GM19463 (cell line): ENCODE measurements around the gene DAPK2.

Source experiments
- ATAC-seq: cut with Tn5 transposase; IDR thresholded peaks from one replicate; pipeline ENCODE4 v1.9.1; 2021; ENCODE audit warnings: mild to moderate bottlenecking, moderate library complexity; ENCODE audit not compliant: unreplicated experiment

The DAPK2 gene

DNA sequence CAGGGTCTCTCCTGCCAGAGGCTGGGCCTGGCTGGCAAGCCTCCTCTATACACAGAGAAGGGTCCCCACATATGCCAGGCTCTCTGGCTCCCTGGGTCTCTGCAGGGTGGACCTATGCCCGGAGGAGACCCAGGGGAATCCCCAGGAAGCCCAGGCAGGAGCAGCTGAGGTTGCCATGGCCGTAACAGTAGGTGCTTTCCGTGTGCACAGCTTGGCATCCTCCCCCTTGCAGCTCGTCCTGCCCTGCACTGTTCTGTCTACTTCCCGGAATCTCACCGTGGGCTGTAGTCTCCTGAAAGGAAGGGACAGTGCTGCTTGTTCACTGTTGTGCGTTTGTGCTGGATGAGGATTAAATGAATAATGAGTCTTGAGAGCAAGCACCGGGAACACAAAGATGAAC lies 47.8 kb downstream of the DAPK2 start:
- ATAC-seq, result no peak

- ATAC-seq, result no peak
Observed at GRCh38 chr15:63997715-63998442, 48.4 kb downstream of the DAPK2 start.

DNA sequence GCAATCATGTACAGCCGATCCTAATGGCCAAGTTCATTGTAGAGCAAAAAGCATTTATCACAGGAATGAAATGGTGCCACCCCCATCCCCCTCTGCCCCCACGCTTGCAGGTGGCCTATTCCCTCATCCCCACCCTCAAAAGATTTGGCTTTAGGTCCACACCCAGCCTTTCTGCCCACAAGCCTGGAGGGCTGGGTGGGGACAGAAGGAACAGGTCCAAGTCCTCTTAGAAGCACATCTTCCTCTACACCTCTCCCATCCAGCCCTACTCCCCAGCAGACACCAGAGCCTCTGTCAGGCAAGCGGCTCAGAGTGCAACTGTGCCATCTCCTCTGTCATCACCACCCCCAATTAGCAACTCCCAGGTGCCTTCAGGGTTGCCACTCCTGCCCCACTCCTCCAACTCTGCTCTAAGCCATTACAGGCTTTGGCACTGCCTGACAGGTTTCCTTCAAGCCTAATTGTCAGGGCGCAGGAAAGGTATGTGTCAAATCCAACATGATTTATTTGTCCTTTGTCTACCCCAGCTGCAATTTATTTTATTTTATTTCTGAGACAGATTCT lies 49.4 kb downstream of the DAPK2 start:
- ATAC-seq, result no peak

GRCh38 chr15:63995789-63996188 lies 50.5 kb downstream of the DAPK2 start:
- ATAC-seq, result no peak

- no peak for ATAC-seq
Observed at GRCh38 chr15:63994073-63994600, 52.1 kb downstream of the DAPK2 start.

- no peak for ATAC-seq
Observed at GRCh38 chr15:63992300-63992699, 54.0 kb downstream of the DAPK2 start.

DNA sequence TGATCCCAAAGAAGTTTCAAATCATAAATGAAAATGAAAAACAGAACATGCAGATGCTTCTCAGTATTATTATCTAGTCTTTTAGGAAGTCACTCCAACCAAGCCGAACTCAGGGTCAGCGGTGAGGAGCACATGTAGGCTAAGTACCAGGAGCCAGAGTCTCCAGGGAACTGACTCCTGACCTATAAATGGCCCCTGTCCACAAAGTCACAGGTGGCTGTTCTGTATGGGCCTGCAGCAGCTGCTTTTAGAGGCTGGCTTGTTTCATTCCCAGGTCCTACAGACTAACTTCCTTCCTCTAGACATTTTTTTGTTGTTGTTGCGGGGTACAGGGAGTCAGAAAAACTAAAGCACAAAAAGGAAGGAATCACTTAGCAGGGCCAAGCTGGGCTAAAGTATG lies 54.6 kb downstream of the DAPK2 start:
- ATAC-seq, result no peak

DNA sequence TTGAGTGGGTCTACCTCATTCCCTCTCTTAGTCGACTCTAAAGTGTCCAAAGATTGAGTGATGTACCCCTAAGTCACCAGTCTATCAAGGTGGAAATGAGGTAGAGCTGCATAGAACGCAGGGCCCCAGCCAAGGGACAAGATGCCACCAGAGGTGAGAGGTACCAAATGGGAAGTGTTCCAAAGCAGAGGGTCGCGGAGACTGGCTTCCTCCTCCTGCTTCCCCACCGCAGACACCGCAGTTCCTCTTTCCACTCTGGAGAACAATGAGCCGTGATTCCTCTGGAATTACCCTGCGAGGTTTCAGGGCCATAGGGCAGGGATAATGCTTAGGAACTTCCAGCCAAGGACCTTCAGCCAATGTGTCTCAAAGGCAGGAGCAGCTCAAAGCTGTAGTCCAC lies 55.8 kb downstream of the DAPK2 start:
- ATAC-seq, result no peak

DNA sequence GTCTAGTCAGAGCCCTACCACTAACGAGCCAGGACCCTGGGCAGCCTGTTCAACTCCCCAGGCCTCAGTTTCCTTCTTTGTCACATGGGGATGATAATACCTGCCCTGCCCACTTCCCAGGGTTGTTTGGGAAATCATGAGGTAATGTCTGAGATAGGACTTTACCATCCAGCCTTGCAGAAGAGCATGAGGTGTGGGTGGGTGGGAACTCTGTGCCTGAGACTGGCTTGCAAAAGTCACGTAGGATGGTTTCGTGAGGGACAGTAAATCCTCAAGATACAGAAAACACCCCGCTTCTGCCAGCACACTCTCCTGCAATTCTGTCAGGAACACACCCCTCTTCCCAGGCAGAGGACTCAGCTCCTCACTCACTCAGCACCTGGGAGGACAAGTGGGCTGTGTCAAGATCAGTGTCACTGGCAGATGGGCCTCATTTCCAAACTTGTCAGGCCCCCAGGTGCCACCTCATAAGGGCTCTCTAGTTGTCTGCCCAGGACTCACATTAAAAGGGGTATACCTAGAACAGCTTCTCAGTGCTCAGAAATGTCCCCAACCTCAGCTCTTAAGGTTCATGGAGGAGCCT lies 58.4 kb downstream of the DAPK2 start:
- ATAC-seq, result no peak

DNA sequence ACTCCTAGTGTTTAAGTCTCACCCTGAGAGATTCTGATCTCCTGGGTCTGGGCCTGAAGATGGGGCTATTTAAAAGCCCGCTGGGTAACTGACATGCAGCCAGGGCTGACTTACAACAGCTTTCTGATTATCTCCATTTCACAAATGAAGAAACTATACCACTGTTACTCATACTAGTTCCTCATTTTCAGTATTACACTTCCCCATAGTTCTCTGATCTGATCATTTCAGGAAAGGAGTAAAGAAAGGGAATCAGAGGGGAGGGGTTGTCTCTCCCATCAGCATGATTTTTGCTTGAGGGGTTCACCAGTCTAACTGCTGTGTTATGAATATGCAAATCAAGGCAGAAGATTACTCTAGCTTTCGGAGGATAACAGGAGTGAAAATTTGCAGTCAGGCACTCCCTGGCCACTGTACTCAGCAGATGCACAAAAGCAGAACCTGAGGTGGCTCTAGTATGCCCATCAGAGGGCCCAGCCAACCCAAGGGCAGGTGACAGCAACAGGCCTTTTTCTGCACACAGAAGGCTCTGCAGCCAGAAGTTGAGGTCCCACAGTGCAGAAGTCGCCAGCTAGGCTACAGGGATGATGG lies 59.4 kb downstream of the DAPK2 start:
- peak; percentile 75 for ATAC-seq

- no peak for ATAC-seq
Observed at GRCh38 chr15:63986185-63986680, 60.1 kb downstream of the DAPK2 start.

DNA sequence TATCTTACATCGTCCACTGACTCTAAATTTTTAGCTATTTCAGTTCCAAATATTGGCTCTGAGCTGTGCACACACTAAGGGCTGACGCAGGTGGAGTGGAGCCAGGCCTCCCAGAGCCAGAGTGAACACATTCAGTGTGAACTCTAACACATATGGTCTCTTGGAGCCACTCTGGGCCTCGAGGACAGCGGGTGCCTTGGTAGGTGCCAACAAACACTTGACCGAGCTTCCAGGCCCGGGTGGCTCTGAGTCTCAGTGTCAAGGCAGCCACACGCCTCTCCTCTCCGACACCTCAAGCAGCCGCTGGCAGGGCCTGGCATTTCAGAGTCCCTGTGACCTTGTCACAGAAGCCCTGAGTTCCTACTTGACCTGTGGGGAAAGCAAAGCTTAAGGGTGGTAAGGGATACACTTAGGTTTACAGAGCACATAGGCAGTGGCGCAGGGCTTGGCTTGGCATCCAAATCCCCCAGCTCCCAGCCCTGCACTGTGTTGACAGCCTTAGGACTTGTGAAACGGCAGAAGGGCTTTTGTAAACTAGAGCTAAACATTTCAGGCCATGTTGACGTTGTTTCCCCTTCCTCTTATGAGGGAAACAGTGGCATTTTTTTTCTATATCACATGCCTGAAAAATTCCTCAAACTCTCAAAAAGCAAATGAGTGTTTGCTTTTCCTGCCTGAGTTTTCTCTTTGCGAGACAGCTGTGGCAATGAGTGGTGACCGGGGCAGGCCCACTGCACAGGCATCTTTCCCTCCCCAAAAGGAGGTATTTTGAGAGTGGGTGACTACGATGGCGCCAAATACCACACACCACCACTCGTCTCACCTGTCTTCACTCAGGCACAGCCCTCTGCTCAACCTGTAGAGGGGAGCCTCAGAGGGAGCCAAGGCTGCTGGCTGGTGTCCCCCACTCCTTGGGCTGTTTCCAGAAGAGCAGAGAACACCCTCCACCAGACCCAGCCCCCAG lies 60.8 kb downstream of the DAPK2 start:
- ATAC-seq, result no peak

- no peak for ATAC-seq
Observed at GRCh38 chr15:63984331-63984730, 62.0 kb downstream of the DAPK2 start.

DNA sequence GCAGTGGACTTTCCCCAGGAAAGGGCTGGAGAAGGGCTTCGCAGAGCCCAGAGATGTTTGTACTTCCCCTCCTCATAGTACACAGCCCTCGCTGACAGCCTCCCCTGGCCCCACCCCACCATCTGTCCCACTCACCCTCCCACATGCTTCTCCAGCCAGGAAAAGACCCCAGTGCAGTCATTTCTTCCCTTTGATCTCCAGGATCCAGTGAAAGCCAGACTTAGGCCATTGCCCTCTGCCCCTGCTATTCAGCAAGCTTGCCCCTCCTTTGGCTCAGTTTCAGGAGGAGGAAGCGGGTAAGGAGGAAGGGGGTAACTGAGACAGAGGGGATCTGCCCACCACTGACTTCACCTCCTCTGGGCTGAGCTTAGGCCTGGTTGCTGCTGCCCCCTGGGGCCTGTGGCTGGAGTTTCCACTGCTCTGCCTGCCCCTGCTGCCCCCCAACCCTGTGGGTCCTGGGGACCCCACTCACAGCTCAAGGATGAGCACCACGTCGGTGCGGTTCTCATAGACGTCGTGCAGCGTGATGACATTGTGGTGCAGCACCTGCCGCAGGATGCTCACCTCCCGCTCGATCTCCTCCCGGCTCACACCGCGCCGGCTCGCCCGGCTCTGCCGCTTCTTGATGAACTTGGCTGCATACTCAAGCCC lies 63.1 kb downstream of the DAPK2 start:
- no peak for ATAC-seq

DNA sequence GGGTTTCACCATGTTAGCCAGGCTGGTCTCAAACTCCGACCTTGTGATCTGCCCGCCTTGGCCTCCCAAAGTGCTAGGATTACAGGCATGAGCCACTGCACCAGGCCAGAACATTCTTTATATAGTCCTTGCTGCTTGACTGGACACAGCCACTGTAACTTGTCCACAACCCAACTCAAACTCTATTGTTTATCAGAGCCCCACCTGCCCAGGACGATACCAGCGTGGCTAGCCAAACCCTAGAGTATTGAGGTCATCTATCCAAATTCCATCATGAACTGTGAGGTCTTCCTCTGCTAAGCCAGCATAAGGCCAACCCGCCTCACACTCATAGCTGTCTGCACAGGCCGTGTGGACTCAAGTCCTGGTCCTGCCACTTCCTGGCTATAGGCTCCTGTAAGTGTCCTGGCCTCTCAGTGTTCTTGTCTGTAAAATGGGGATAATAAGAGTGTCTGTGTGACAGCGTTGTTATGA lies 63.9 kb downstream of the DAPK2 start:
- ATAC-seq, result no peak

GRCh38 chr15:63981596-63982320 lies 64.5 kb downstream of the DAPK2 start:
- ATAC-seq, result no peak

GRCh38 chr15:63979262-63979793 lies 67.0 kb downstream of the DAPK2 start:
- no peak for ATAC-seq

DNA sequence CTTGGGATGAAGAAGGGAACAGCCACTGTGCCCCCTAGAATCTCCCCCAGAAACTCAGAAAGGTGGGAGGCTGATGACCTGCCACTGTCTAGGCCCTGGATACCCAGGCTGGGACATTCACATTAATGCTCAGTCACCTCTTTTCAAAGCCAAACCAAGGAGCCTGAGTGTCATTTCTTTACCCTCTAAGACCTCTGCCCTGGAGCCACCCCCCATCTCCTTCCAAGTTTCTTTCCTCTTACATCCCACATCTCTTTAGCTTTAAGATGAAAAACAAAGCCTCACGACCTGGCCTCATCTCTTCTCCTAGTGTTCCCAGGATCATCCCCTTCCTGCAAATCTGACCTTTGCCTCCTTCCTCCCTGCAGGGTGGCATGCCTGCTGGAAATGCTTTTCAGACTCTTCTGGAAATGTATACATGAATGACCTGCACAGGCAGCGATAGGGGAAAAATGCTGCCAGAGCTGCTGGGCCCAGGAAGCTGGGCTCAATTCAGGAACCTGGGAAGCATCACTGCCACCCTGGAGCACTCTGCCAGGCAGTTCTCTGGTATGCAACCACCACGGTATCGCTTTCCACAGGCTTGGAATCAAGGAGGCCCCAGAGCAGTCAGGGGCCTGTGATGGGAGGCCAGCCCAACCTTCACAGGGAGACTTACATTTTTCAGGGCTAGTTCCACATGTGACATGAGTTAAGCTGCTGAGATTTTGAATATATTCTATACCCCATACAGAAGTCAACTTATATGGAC lies 67.6 kb downstream of the DAPK2 start:
- no peak for ATAC-seq
